Loucy (cell line): ENCODE measurements around the gene ATF6.

Experiments used
- H2AFZ ChIP-seq: fragments of 200-600 bp; sonication (generic); 2 replicates; pipeline ENCODE4 v1.6.0; 2016; ENCODE audit warnings: antibody characterized with exemption, mild to moderate bottlenecking, low read length, moderate library complexity
- H3F3A ChIP-seq: fragments of 200-600 bp; 2 replicates; pipeline ENCODE4 v1.6.0; 2016; ENCODE audit warnings: antibody characterized with exemption, low read depth, mild to moderate bottlenecking
- H3K27me3 ChIP-seq: fragments of 200-600 bp; sonication (generic); 2 replicates; pipeline ENCODE4 v1.6.1; 2014; ENCODE audit warnings: low read length, mild to moderate bottlenecking; ENCODE audit not compliant: insufficient read depth, poor library complexity, severe bottlenecking
- H3K36me3 ChIP-seq: fragments of 200-600 bp; sonication (generic); 2 replicates; pipeline ENCODE4 v1.6.1; 2016; ENCODE audit warnings: low read length; ENCODE audit not compliant: insufficient read depth
- H3K4me1 ChIP-seq: fragments of 200-600 bp; sonication (generic); 2 replicates; pipeline ENCODE4 v1.5.1; 2014; ENCODE audit warnings: low read length, mild to moderate bottlenecking; ENCODE audit not compliant: insufficient read depth, poor library complexity, severe bottlenecking
- H3K4me2 ChIP-seq: fragments of 200-600 bp; sonication (generic); 2 replicates; pipeline ENCODE4 v1.6.0; 2014; ENCODE audit warnings: antibody characterized with exemption, low read length, low read depth, mild to moderate bottlenecking; ENCODE audit not compliant: poor library complexity, severe bottlenecking
- H3K4me3 ChIP-seq: fragments of 200-600 bp; sonication (generic); 2 replicates; pipeline ENCODE4 v1.5.1; 2014; ENCODE audit warnings: low read length, mild to moderate bottlenecking, mixed read lengths; ENCODE audit not compliant: poor library complexity, severe bottlenecking
- H3K79me2 ChIP-seq: fragments of 200-600 bp; sonication (generic); 2 replicates; pipeline ENCODE4 v1.6.1; 2014; ENCODE audit warnings: low read length; ENCODE audit not compliant: insufficient read depth
- H3K9ac ChIP-seq: fragments of 200-600 bp; sonication (generic); 2 replicates; pipeline ENCODE4 v1.6.0; 2014; ENCODE audit warnings: mild to moderate bottlenecking, low read depth, low read length, moderate library complexity; ENCODE audit not compliant: poor library complexity, severe bottlenecking
- H3K9me2 ChIP-seq: fragments of 200-600 bp; sonication (generic); replicated peaks from 2 replicates; pipeline ENCODE4 v1.6.1; 2016; ENCODE audit warnings: low read depth, low read length, mixed read lengths
- H3K9me3 ChIP-seq: fragments of 200-600 bp; sonication (generic); 2 replicates; pipeline ENCODE4 v1.6.1; 2014; ENCODE audit warnings: mild to moderate bottlenecking, antibody characterized with exemption, low read length, low read depth; ENCODE audit not compliant: insufficient read depth
- H4K20me1 ChIP-seq: fragments of 200-600 bp; sonication (generic); 2 replicates; pipeline ENCODE4 v1.6.0; 2014; ENCODE audit warnings: antibody characterized with exemption, low read length, mild to moderate bottlenecking; ENCODE audit not compliant: insufficient read depth, poor library complexity, severe bottlenecking
- CTCF ChIP-seq: fragments of 200-600 bp; sonication (generic); conservative IDR thresholded peaks from 2 replicates; pipeline ENCODE4 v1.5.1; 2014; ENCODE audit warnings: mild to moderate bottlenecking, antibody characterized with exemption, low read length
- EZH2phosphoT487 ChIP-seq: fragments of 200-600 bp; IDR thresholded peaks from 2 replicates; pipeline ENCODE4 v1.6.1; 2018; ENCODE audit warnings: antibody characterized with exemption, mild to moderate bottlenecking, moderate library complexity, borderline replicate concordance

Gene ATF6

DNA sequence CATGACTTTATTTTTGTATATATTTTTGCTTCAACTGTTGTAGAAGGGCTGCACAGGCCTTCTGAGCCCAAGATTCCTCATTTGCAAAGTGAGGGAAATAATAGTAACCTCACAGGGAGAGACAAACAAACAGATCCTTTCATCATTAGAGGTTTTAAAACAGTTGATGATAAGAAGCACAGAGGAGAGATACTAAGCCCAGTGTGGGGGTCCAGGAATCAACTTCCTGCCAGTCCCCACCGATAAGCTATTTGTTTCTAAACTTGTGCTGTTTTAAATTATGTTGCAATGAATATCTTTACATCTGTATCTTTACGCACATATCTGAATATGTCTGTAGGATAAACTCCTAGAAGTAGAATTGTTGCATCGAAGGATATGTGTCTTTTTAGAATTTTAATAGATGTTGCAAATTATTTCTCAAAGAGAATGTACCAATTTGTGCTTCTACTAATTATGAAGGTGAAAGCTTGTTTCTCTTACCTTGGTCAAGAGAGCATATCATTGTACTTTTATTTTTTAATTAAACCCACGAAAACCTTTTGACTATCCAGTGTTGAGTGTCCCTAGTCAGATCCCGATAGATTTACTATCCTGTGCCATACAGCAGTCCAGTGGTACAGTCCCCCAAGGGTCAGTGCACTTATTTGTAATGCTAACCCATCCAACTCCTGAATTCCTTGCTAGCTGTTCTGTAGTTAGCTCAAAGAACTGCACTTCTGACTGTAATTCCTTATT, 34.0 kb upstream of the ATF6 start:
- no peak overlapping the region for H2AFZ ChIP-seq
- no peaks in the 10 kb centered on the region for H4K20me1 ChIP-seq
- H3K9me2 ChIP-seq = no peaks in the 10 kb centered on the region
- H3K36me3 ChIP-seq = no peaks in the 10 kb centered on the region
- no peaks in the 10 kb centered on the region for H3K27me3 ChIP-seq
- no peak overlapping the region for H3K4me3 ChIP-seq
- 0 out of 2 replicates have a peak, but pooled peaks cover 3% of the 10 kb centered on the region for H3F3A ChIP-seq
- H3K79me2 ChIP-seq = no peaks in the 10 kb centered on the region
- H3K9ac ChIP-seq = no peak overlapping the region
- no peak overlapping the region for H3K4me2 ChIP-seq
- H3K4me1 ChIP-seq = peaks cover 11% of the 10 kb centered on the region
- H3K9me3 ChIP-seq = no peaks in the 10 kb centered on the region
- TF ChIP-seq EZH2phosphoT487 (no peak), CTCF (no peak)

- no peaks in the 10 kb centered on the region for H3K9me3 ChIP-seq
- no peaks in the 10 kb centered on the region for H4K20me1 ChIP-seq
- H3K4me3 ChIP-seq = no peak overlapping the region
- H3K9ac ChIP-seq = no peak overlapping the region
- peak overlapping the region; percentile 4 for H3K4me2 ChIP-seq
- H3K36me3 ChIP-seq = no peaks in the 10 kb centered on the region
- H3F3A ChIP-seq = no peaks in the 10 kb centered on the region
- H3K27me3 ChIP-seq = no peaks in the 10 kb centered on the region
- H3K4me1 ChIP-seq = peaks cover 7% of the 10 kb centered on the region
- no peaks in the 10 kb centered on the region for H3K79me2 ChIP-seq
- no peak overlapping the region for H2AFZ ChIP-seq
- TF ChIP-seq EZH2phosphoT487 (no peak), CTCF (no peak)
- no peaks in the 10 kb centered on the region for H3K9me2 ChIP-seq
Measured at GRCh38 chr1:161733526-161733925, 32.6 kb upstream of the ATF6 start.

GRCh38 chr1:161735837-161736236, 30.3 kb upstream of the ATF6 start:
- Histone ChIP-seq H3K4me1 (peaks cover 7% of the 10 kb centered on the region), H3K36me3 (no peaks in the 10 kb centered on the region), H3K9ac (no peak overlapping the region), H3K9me2 (no peaks in the 10 kb centered on the region), H4K20me1 (no peaks in the 10 kb centered on the region), H3K9me3 (no peaks in the 10 kb centered on the region), H3K4me2 (no peak overlapping the region), H3F3A (no peaks in the 10 kb centered on the region), H3K27me3 (no peaks in the 10 kb centered on the region), H2AFZ (no peak overlapping the region), H3K79me2 (no peaks in the 10 kb centered on the region), H3K4me3 (no peak overlapping the region)
- TF ChIP-seq EZH2phosphoT487 = no peak
- TF ChIP-seq CTCF = no peak
